Measurements from ENCODE around the gene NACC2.

DNA sequence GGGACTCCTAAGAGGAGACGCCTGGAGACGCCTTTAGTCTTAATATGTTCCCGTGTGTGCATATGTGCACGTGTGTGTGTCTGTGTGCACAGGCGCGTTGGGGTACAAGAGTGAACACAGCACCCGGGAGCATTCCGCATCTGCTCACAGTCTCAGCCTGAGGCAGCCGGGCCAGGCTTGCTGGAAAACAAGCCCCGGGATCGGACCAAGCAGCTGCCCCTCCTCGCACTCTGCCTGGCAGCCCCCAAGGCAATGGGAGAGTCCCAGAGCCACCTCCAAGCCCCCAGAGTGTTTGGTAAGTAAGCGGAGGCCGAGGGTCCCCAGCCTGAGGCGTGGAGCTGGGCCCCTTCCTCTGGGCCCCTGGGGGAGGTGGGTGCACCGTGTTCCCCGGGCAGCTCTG lies 106.6 kb downstream of the NACC2 start:
- TF ChIP-seq, protein P1, sequence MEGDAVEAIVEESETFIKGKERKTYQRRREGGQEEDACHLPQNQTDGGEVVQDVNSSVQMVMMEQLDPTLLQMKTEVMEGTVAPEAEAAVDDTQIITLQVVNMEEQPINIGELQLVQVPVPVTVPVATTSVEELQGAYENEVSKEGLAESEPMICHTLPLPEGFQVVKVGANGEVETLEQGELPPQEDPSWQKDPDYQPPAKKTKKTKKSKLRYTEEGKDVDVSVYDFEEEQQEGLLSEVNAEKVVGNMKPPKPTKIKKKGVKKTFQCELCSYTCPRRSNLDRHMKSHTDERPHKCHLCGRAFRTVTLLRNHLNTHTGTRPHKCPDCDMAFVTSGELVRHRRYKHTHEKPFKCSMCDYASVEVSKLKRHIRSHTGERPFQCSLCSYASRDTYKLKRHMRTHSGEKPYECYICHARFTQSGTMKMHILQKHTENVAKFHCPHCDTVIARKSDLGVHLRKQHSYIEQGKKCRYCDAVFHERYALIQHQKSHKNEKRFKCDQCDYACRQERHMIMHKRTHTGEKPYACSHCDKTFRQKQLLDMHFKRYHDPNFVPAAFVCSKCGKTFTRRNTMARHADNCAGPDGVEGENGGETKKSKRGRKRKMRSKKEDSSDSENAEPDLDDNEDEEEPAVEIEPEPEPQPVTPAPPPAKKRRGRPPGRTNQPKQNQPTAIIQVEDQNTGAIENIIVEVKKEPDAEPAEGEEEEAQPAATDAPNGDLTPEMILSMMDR (conservative IDR thresholded peaks at IDR 0.05; ENCODE audit: low read length), result no peak
- no peak for TF ChIP-seq EZH2phosphoT487 (IDR thresholded peaks at IDR 0.05; ENCODE audit: borderline replicate concordance)
